B cell (primary cell): ENCODE data around the gene CAMK2B. TPM values are rescaled to one million over a fixed set of nuclear protein-coding genes. Genes with fewer than 3 reads are reported as not detected.

ENCODE experiments used
- ATAC-seq: fragments of 200-7000 bp; cut with Tn5 transposase; one replicate; pipeline ENCODE4 v1.10.0; 2021; ENCODE audit warnings: low read depth, mild to moderate bottlenecking, moderate number of reproducible peaks, moderate library complexity
- CTCF ChIA-PET: fragments of 350-600 bp; sonication (Branson Sonifier 250); formaldehyde crosslinking; loops from one replicate; lab custom pipeline; 2021; ENCODE audit warnings: antibody characterized with exemption, inconsistent platforms; lab: Charles Lee
- POLR2A ChIA-PET: fragments of 350-600 bp; sonication (Branson Sonifier 250); formaldehyde crosslinking; loops from one replicate; lab custom pipeline; 2021; ENCODE audit warnings: antibody characterized with exemption; lab: Charles Lee
- DNase-seq: peaks from one replicate; pipeline ENCODE4 v3.0.0; 2013
- H2AFZ ChIP-seq: 2 replicates; pipeline ENCODE4 v1.6.1; 2012; ENCODE audit warnings: mild to moderate bottlenecking, low read depth, low read length; ENCODE audit not compliant: insufficient read depth, poor library complexity, severe bottlenecking
- H3K27ac ChIP-seq, 2 donors: 1 replicate in 1 of 2; 2 replicates in 1 of 2; pipeline ENCODE4 v1.5.1; 2012 to 2013; ENCODE audit warnings: low read length in 2 of 2, mild to moderate bottlenecking in 2 of 2, moderate library complexity in 1 of 2
- H3K27me3 ChIP-seq, 4 experiments: fragments of 200-600 bp in 1 of 4; sonication (generic) in 1 of 4; replicated peaks in 1 of 4; 1 replicate in 2 of 4; 2 replicates in 2 of 4; pipeline versions ENCODE4 v1.6.1 to v1.7.0; 2013 to 2016; ENCODE audit warnings: low read length in 3 of 4, mild to moderate bottlenecking in 2 of 4, mixed read lengths in 1 of 4, moderate library complexity in 1 of 4; ENCODE audit not compliant: insufficient read depth in 4 of 4, control insufficient read depth in 3 of 4; ENCODE audit errors: control extremely low read depth in 1 of 4
- H3K36me3 ChIP-seq, 2 experiments: replicated peaks in 1 of 2; 1 replicate in 1 of 2; 2 replicates in 1 of 2; pipeline versions ENCODE4 v1.6.1 to v1.7.1; 2013; ENCODE audit warnings: low read length in 1 of 2; ENCODE audit not compliant: insufficient read depth in 2 of 2, control insufficient read depth in 1 of 2; ENCODE audit errors: control extremely low read depth in 1 of 2, extremely low read depth in 1 of 2
- H3K4me1 ChIP-seq, 2 donors: fragments of 200-600 bp in 1 of 2; sonication (generic) in 1 of 2; 1 replicate in 1 of 2; 2 replicates in 1 of 2; pipeline versions ENCODE4 v1.5.1 to v1.6.1; 2013 to 2017; ENCODE audit warnings: low read length in 2 of 2; ENCODE audit not compliant: control insufficient read depth in 2 of 2, insufficient read depth in 2 of 2
- H3K4me2 ChIP-seq: replicated peaks from 2 replicates; pipeline ENCODE3; 2012; ENCODE audit warnings: mild to moderate bottlenecking, low read depth, low read length; ENCODE audit not compliant: poor library complexity, severe bottlenecking
- H3K4me3 ChIP-seq, 5 experiments: fragments of 200-600 bp in 1 of 5; sonication (generic) in 1 of 5; 1 replicate in 3 of 5; 2 replicates in 2 of 5; pipeline versions ENCODE4 v1.5.1 to v1.7.0; 2011 to 2016; ENCODE audit warnings: low read length in 4 of 5, mild to moderate bottlenecking in 4 of 5, low read depth in 2 of 5, control low read depth in 1 of 5, moderate library complexity in 1 of 5; ENCODE audit not compliant: insufficient read depth in 1 of 5; ENCODE audit errors: control extremely low read depth in 1 of 5, extremely low read depth in 1 of 5
- H3K79me2 ChIP-seq: fragments of 200-600 bp; sonication (generic); one replicate; pipeline ENCODE4 v1.6.0; 2016; ENCODE audit warnings: low read length; ENCODE audit not compliant: control insufficient read depth, insufficient read depth
- H3K9ac ChIP-seq: fragments of 200-600 bp; sonication (generic); 2 replicates; pipeline ENCODE4 v1.6.1; 2017; ENCODE audit warnings: mild to moderate bottlenecking, low read length, moderate library complexity
- H3K9me3 ChIP-seq, 3 donors: one replicate each; pipeline versions ENCODE4 v1.6.1 to v1.7.1; 2013; ENCODE audit warnings: low read length in 2 of 3; ENCODE audit not compliant: control insufficient read depth in 2 of 3, insufficient read depth in 1 of 3; ENCODE audit errors: control extremely low read depth in 1 of 3
- H4K20me1 ChIP-seq: 2 replicates; pipeline ENCODE4 v1.6.0; 2012; ENCODE audit warnings: mild to moderate bottlenecking, low read length; ENCODE audit not compliant: insufficient read depth, control insufficient read depth, poor library complexity, severe bottlenecking
- H3K27ac Mint-ChIP-seq: one replicate; pipeline ENCODE4 v1.8.0; 2021; ENCODE audit warnings: mixed read lengths
- H3K27me3 Mint-ChIP-seq: one replicate; pipeline ENCODE4 v1.8.0; 2021; ENCODE audit warnings: mixed read lengths
- H3K4me1 Mint-ChIP-seq: one replicate; pipeline ENCODE4 v1.8.0; 2021; ENCODE audit warnings: mixed read lengths
- H3K4me3 Mint-ChIP-seq: one replicate; pipeline ENCODE4 v1.8.0; 2021; ENCODE audit warnings: mixed read lengths
- H3K9me3 Mint-ChIP-seq: one replicate; pipeline ENCODE4 v1.8.0; 2022; ENCODE audit warnings: mixed read lengths; ENCODE audit not compliant: insufficient read depth
- CTCF ChIP-seq: fragments of 200-600 bp; IDR thresholded peaks from one replicate; pipeline ENCODE4 v1.8.0; 2022; ENCODE audit warnings: antibody characterized with exemption, mild to moderate bottlenecking
- EZH2 ChIP-seq: IDR thresholded peaks from 2 replicates; pipeline ENCODE4 v1.6.1; 2012; ENCODE audit warnings: borderline replicate concordance, low read depth, mild to moderate bottlenecking, moderate library complexity, low read length; ENCODE audit not compliant: insufficient read depth, poor library complexity, severe bottlenecking
- WGBS: methylation state at CpG from one replicate; pipeline ENCODE4 v1.1.5; 2013; ENCODE audit warnings: missing lambda C conversion rate; ENCODE audit not compliant: insufficient coverage; 5-methylcytosine and 5-hydroxymethylcytosine counted together
- intact Hi-C: fragments of 100-400 bp; cut with micrococcal nuclease; formaldehyde crosslinking; loops from one replicate; pipeline ENCODE4 v1.10.0; 2022
- polyA plus RNA-seq: library from polyadenylated mRNA; depleted of rRNA; stranded (reverse); fragments of >200 nt; gene quantifications from 2 replicates; pipeline ENCODE4 v1.2.3, GENCODE V29; 2012
- total RNA-seq, 2 donors: library from RNA; stranded (reverse); fragments of 120-200 nt in 1 of 2; gene quantifications; 1 replicate in 1 of 2; 2 replicates in 1 of 2; pipeline versions ENCODE4 v1.2.3 to v1.2.4, GENCODE V29; 2013 to 2022

CAMK2B gene
- total and polyA plus RNA-seq, 2 donors (not counting 1 experiment from before 2014, with no cell fraction given): 0.42 TPM; not detected in 1

GRCh38 chr7:44191171-44191570, 134.2 kb downstream of the CAMK2B start:
- Mint-ChIP-seq H3K4me1 (no peaks in the 10 kb centered on the region), H3K9me3 (no peaks in the 10 kb centered on the region), H3K27ac (no peak overlapping the region), H3K27me3 (peaks cover 11% of the 10 kb centered on the region), H3K4me3 (no peak overlapping the region)
- POLR2A ChIA-PET: no interaction called here
- no peak for ATAC-seq
- Histone ChIP-seq H2AFZ (no peak overlapping the region), H3K9ac (no peak overlapping the region), H4K20me1 (no peaks in the 10 kb centered on the region), H3K4me2 (no peak overlapping the region), H3K36me3 (no peaks in the 10 kb centered on the region), H3K9me3 (no peaks in the 10 kb centered on the region), H3K4me3 (no peak overlapping the region), H3K27me3 (no peaks in the 10 kb centered on the region), H3K79me2 (no peaks in the 10 kb centered on the region), H3K4me1 (no peaks in the 10 kb centered on the region), H3K27ac (no peak overlapping the region)
- DNase-seq: no peak
- CTCF ChIA-PET: no interaction called here
- TF ChIP-seq EZH2 (no peak), CTCF (no peak)
- WGBS: no CpG with 5 or more reads among the region's 5 CpGs
- intact Hi-C loops: no loop called here

- H3K4me3 ChIP-seq: no peak overlapping the region
- ChIA-PET POLR2A (no interaction called here), CTCF (no interaction called here)
- peaks cover 11% of the 10 kb centered on the region for H3K27me3 Mint-ChIP-seq
- no peaks in the 10 kb centered on the region for H3K4me1 ChIP-seq
- H3K9me3 Mint-ChIP-seq: no peaks in the 10 kb centered on the region
- H3K27ac ChIP-seq: no peak overlapping the region
- no peak overlapping the region for H3K9ac ChIP-seq
- H3K36me3 ChIP-seq: no peaks in the 10 kb centered on the region
- intact Hi-C loops: no loop called here
- ATAC-seq (no peak), DNase-seq (no peak)
- no peaks in the 10 kb centered on the region for H3K27me3 ChIP-seq
- no peak overlapping the region for H3K4me3 Mint-ChIP-seq
- no peak overlapping the region for H2AFZ ChIP-seq
- H3K9me3 ChIP-seq: no peaks in the 10 kb centered on the region
- no peaks in the 10 kb centered on the region for H3K4me1 Mint-ChIP-seq
- no peaks in the 10 kb centered on the region for H4K20me1 ChIP-seq
- no peaks in the 10 kb centered on the region for H3K79me2 ChIP-seq
- TF ChIP-seq CTCF (no peak), EZH2 (no peak)
- no peak overlapping the region for H3K4me2 ChIP-seq
- H3K27ac Mint-ChIP-seq: no peak overlapping the region
- 86% methylated on average over 12 of the region's 14 CpGs for WGBS
Measured at GRCh38 chr7:44189993-44190872, 135.2 kb downstream of the CAMK2B start.
